ENCODE results near the gene C2CD2. TPM values are rescaled to one million over a fixed set of nuclear protein-coding genes. Genes with fewer than 3 reads are reported as not detected.

The C2CD2 gene
- total and polyA plus RNA-seq, 10 of the 15 experiments (the other 5 are each of a cell fraction or from before 2014, with no cell fraction given), result 2.2 to 30.9 (median 9.9) TPM

DNA sequence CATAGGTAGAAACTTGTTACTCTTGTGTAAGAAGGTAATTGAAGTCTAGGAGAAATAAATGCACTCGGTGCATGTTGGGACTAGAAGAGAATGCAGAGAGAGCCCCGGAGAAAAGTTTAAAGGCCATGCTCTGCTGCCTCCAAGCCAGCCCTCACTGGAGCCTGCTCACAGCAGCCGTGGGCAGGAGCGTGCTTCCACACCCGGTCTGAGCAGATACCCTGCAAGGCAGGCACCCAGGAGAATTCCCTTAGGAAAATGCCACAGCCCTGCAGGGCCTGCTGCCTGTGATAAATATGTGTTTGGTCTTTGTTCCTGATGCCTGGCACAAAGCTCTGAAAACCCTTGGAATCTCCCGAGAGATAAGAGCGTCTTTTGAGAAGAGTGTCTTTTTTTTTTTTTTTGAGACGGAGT, 22.8 kb downstream of the C2CD2 start:
- Histone ChIP-seq H3K9me3 (replicated peaks; ENCODE audit: control insufficient read depth, insufficient read depth, low read length) (no peaks in the 10 kb centered on the region; the same call in 2 of the 3 replicates), H3K4me1 (ENCODE audit: control insufficient read depth, insufficient read depth, low read length) (peaks cover 35% of the 10 kb centered on the region), H3K4me3 (no peak overlapping the region), H3K36me3 (ENCODE audit: control insufficient read depth in 2 of 2, insufficient read depth in 2 of 2, low read length in 1 of 2) (no peaks in the 10 kb centered on the region), H2AFZ (ENCODE audit: control insufficient read depth, low read depth, low read length) (no peak overlapping the region), H3K4me2 (ENCODE audit: control insufficient read depth, insufficient read depth) (no peak overlapping the region), H3K27ac (ENCODE audit: control insufficient read depth, insufficient read depth) (0 out of 2 replicates have a peak overlapping the region, but pooled peaks have one; percentile 5), H3K79me2 (ENCODE audit: control insufficient read depth, insufficient read depth, low read length) (peaks cover 8% of the 10 kb centered on the region), H3K9ac (ENCODE audit: control insufficient read depth, insufficient read depth, low read length) (no peak overlapping the region), H3K27me3 (replicated peaks in 1 of 2; ENCODE audit: control insufficient read depth in 2 of 2, insufficient read depth in 2 of 2, low read length in 1 of 2) (no peaks in the 10 kb centered on the region), H4K20me1 (ENCODE audit: control insufficient read depth, insufficient read depth) (no peaks in the 10 kb centered on the region)
- WGBS (ENCODE audit: insufficient coverage, insufficient replicate concordance, low lambda C conversion rate, missing lambda C conversion rate), result 39% methylated on average over 7 of the region's 8 CpGs
- ChIA-PET CTCF (no interaction called here), POLR2A (no interaction called here), RAD21 (ENCODE audit: unreplicated experiment) (no interaction called here), SMC1A (ENCODE audit: uncharacterized antibody, unreplicated experiment) (no interaction called here)
- intact Hi-C loops (cut with micrococcal nuclease; ENCODE audit: unreplicated experiment) (no loop called here), in situ Hi-C loops (cut with MboI) (no loop called here)
- ATAC-seq (no peak), DNase-seq (ENCODE audit: low read depth, low spot score) (no peak), FAIRE-seq (no peak)
- BruUV-seq (replicated peaks), result no TSS peak
- no peak for TF ChIP-seq NR2C2 (IDR thresholded peaks at IDR 0.05; ENCODE audit: borderline replicate concordance, control insufficient read depth, insufficient read length, low read depth)
- no peak for TF ChIP-seq ZNF622 (IDR thresholded peaks at IDR 0.05)
- TF ChIP-seq RAD21 (IDR thresholded peaks at IDR 0.05; ENCODE audit: insufficient read depth, low read depth, low read length), result no peak
- TF ChIP-seq RUNX3 (IDR thresholded peaks at IDR 0.05; ENCODE audit: low read length), result no peak
- TF ChIP-seq FOS (IDR thresholded peaks at IDR 0.05; ENCODE audit: borderline replicate concordance, extremely low read depth, insufficient read length), result no peak
- TF ChIP-seq PAX5 (IDR thresholded peaks at IDR 0.05; ENCODE audit: borderline replicate concordance, low read depth, low read length), result 0 out of 2 replicates have a peak, but pooled peaks have one; percentile 23
- TF ChIP-seq ZNF274 (IDR thresholded peaks at IDR 0.05; ENCODE audit: insufficient read depth, insufficient read length), result no peak

DNA sequence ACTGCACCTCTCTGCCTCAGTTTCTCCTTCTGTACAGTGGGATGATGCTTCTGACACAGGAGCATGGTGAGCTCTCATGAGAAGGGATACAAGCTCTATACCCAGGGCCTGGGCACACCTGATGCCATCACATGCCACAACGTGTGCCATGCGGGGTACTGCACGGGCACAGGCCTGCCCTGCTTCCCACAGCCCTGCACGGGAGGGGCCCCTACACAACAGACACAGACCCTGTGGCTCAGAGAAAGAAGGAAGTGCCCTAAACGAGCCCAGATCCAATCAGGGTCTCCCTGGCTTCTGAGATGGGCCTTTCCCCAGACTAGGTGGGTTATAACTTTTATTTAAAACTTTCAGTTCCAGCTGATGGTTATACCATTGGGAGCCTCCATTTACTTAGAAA, 24.6 kb downstream of the C2CD2 start:
- Histone ChIP-seq H3K79me2 (ENCODE audit: control insufficient read depth, insufficient read depth, low read length) (peaks cover 26% of the 10 kb centered on the region), H3K4me3 (no peak overlapping the region), H3K4me2 (ENCODE audit: control insufficient read depth, insufficient read depth) (peak overlapping the region; percentile 70), H3K27ac (ENCODE audit: control insufficient read depth, insufficient read depth) (peak overlapping the region; percentile 99), H3K9ac (ENCODE audit: control insufficient read depth, insufficient read depth, low read length) (peak overlapping the region; percentile 28), H3K36me3 (ENCODE audit: control insufficient read depth in 2 of 2, insufficient read depth in 2 of 2, low read length in 1 of 2) (no peaks in the 10 kb centered on the region), H3K27me3 (replicated peaks in 1 of 2; ENCODE audit: control insufficient read depth in 2 of 2, insufficient read depth in 2 of 2, low read length in 1 of 2) (no peaks in the 10 kb centered on the region), H2AFZ (ENCODE audit: control insufficient read depth, low read depth, low read length) (peak overlapping the region; percentile 2), H3K9me3 (replicated peaks; ENCODE audit: control insufficient read depth, insufficient read depth, low read length) (no peaks in the 10 kb centered on the region), H4K20me1 (ENCODE audit: control insufficient read depth, insufficient read depth) (no peaks in the 10 kb centered on the region), H3K4me1 (ENCODE audit: control insufficient read depth, insufficient read depth, low read length) (peaks cover 45% of the 10 kb centered on the region)
- FAIRE-seq (no peak), ATAC-seq (peak; percentile 2; the same call in 2 of the 3 replicates), DNase-seq (ENCODE audit: low read depth, low spot score) (no peak)
- TF ChIP-seq SPI1 (IDR thresholded peaks at IDR 0.05; ENCODE audit: borderline replicate concordance, insufficient read depth, low read depth, low read length) (peak; percentile 53; the same call in 1 of the 2 replicates), STAT1 (conservative IDR thresholded peaks at IDR 0.05) (no peak)
- POLR2A ChIA-PET, result interaction anchor here (0.7 to 1.7 kb wide), 7 partner anchors 8 to 148 kb away, joined by 3 to 10 read pairs (median 4); no protein-coding TSS in a partner anchor
- CTCF ChIA-PET, result interaction anchor here (0.6 to 1.1 kb wide), 5 partner anchors 51 to 273 kb away, joined by 3 to 5 read pairs (median 4); no protein-coding TSS in a partner anchor
- RAD21 ChIA-PET (ENCODE audit: unreplicated experiment), result interaction anchor here (1.3 to 2.3 kb wide), 6 partner anchors 23 to 188 kb away, joined by 3 to 12 read pairs (median 6); partner anchors contain the start of gene PRDM15
- no TSS peak for BruUV-seq (replicated peaks)
- 78% methylated on average over 5 of the region's 5 CpGs for WGBS (ENCODE audit: insufficient coverage, insufficient replicate concordance, low lambda C conversion rate, missing lambda C conversion rate)
- SMC1A ChIA-PET (ENCODE audit: uncharacterized antibody, unreplicated experiment), result interaction anchor here (1.1 to 4.4 kb wide), 13 partner anchors 10 to 560 kb away, joined by 3 to 25 read pairs (median 5); partner anchors contain the start of gene PRDM15
- in situ Hi-C loops (cut with MboI) (loop anchor here (5.0 kb wide), 1 partner anchor 73 kb away; no protein-coding TSS in a partner anchor), intact Hi-C loops (cut with micrococcal nuclease; ENCODE audit: unreplicated experiment) (loop anchor here (2.0 to 10.0 kb wide), 4 partner anchors 64 to 186 kb away; partner anchors contain the start of gene ZBTB21)

All from GM12878 (cell line).